H1 (cell line): Measurements from ENCODE around the gene VSTM2B. TPM values are rescaled to one million over a fixed set of nuclear protein-coding genes. Genes with fewer than 3 reads are reported as not detected.

Experiments
- CTCF ChIA-PET: fragments of 300-600 bp; sonication (Branson Sonifier 250); formaldehyde crosslinking; loops from one replicate; lab custom pipeline; 2021; ENCODE audit not compliant: partially characterized antibody; lab: Charles Lee
- POLR2A ChIA-PET: fragments of 300-600 bp; sonication (Branson Sonifier 250); formaldehyde crosslinking; loops from one replicate; lab custom pipeline; 2021; ENCODE audit warnings: inconsistent platforms; ENCODE audit not compliant: partially characterized antibody; lab: Charles Lee
- DNase-seq, 2 experiments: peaks; one replicate each; pipeline versions ENCODE4 v3.0.0 to v3.0.0-alpha.2; 2010 to 2022; ENCODE audit warnings: low spot score in 2 of 2, low read depth in 1 of 2, mixed read lengths in 1 of 2
- FAIRE-seq: peaks from 2 replicates; lab custom pipeline; 2011; peaks lifted over from hg19 to GRCh38; lab: Jason Lieb, UNC
- H2AFZ ChIP-seq: 2 replicates; pipeline ENCODE4 v1.8.1; 2012; ENCODE audit warnings: low read length, inconsistent platforms
- H2AK5ac ChIP-seq: 2 replicates; pipeline ENCODE4 v1.6.1; 2013; ENCODE audit warnings: low read depth, low read length
- H2BK120ac ChIP-seq: replicated peaks from 2 replicates; pipeline ENCODE3; 2013; ENCODE audit warnings: low read depth, low read length, inconsistent platforms
- H2BK12ac ChIP-seq: 2 replicates; pipeline ENCODE4 v1.6.1; 2013; ENCODE audit warnings: low read depth, low read length
- H2BK15ac ChIP-seq: 2 replicates; pipeline ENCODE4 v1.6.1; 2013; ENCODE audit warnings: low read length
- H2BK20ac ChIP-seq: 2 replicates; pipeline ENCODE4 v1.6.1; 2013; ENCODE audit warnings: low read length
- H2BK5ac ChIP-seq: 2 replicates; pipeline ENCODE4 v1.6.1; 2013; ENCODE audit warnings: low read depth, low read length
- H3K14ac ChIP-seq: 2 replicates; pipeline ENCODE4 v1.6.1; 2013; ENCODE audit warnings: inconsistent platforms; ENCODE audit not compliant: insufficient read length
- H3K18ac ChIP-seq: 2 replicates; pipeline ENCODE4 v1.6.1; 2013; ENCODE audit warnings: low read length; ENCODE audit errors: extremely low read depth
- H3K23ac ChIP-seq: 2 replicates; pipeline ENCODE4 v1.6.1; 2013; ENCODE audit warnings: inconsistent platforms; ENCODE audit not compliant: insufficient read length
- H3K23me2 ChIP-seq: 2 replicates; pipeline ENCODE4 v1.6.1; 2013; ENCODE audit warnings: low read depth, low read length
- H3K27ac ChIP-seq: 2 replicates; pipeline ENCODE4 v1.6.1; 2011; ENCODE audit warnings: low read depth, low read length, inconsistent platforms
- H3K27me3 ChIP-seq, 4 experiments: replicated peaks in 1 of 4; 1 replicate in 1 of 4; 2 replicates in 3 of 4; pipeline versions ENCODE4 v1.6.1 to v1.8.1; 2011 to 2013; ENCODE audit warnings: low read length in 3 of 4, mild to moderate bottlenecking in 3 of 4, inconsistent platforms in 2 of 4, mixed read lengths in 2 of 4, moderate library complexity in 1 of 4; ENCODE audit not compliant: control insufficient read depth in 3 of 4, insufficient read depth in 3 of 4; ENCODE audit errors: extremely low read depth in 1 of 4
- H3K36me3 ChIP-seq, 4 experiments: 2 replicates each; pipeline versions ENCODE4 v1.6.1 to v1.8.1; 2011 to 2013; ENCODE audit warnings: mild to moderate bottlenecking in 4 of 4, low read length in 3 of 4, moderate library complexity in 2 of 4, control low read depth in 1 of 4, inconsistent platforms in 1 of 4; ENCODE audit not compliant: insufficient read depth in 4 of 4, control insufficient read depth in 2 of 4
- H3K4ac ChIP-seq: replicated peaks from 2 replicates; pipeline ENCODE3; 2013; ENCODE audit warnings: low read length, low read depth, mixed read lengths, inconsistent platforms; ENCODE audit not compliant: insufficient read length
- H3K4me1 ChIP-seq, 4 experiments: replicated peaks in 1 of 4; 1 replicate in 1 of 4; 2 replicates in 3 of 4; pipeline versions ENCODE4 v1.6.1 to v1.8.1; 2011 to 2013; ENCODE audit warnings: low read length in 3 of 4, inconsistent platforms in 2 of 4, mixed read lengths in 1 of 4; ENCODE audit not compliant: insufficient read depth in 4 of 4, control insufficient read depth in 3 of 4
- H3K4me2 ChIP-seq, 2 experiments: 2 replicates each; pipeline versions ENCODE4 v1.6.1 to v1.8.1; 2011 to 2013; ENCODE audit warnings: low read depth in 2 of 2, low read length in 2 of 2, control low read depth in 1 of 2, inconsistent platforms in 1 of 2, mild to moderate bottlenecking in 1 of 2; ENCODE audit not compliant: insufficient read depth in 1 of 2
- H3K4me3 ChIP-seq, 4 experiments: fragments of 200-600, 300-600 bp in 1 of 4; sonication (generic), shearing (Covaris generic), sonication (Bioruptor Twin) in 1 of 4; 2 replicates each; pipeline versions ENCODE4 v1.5.1 to v1.8.1; 2011 to 2016; ENCODE audit warnings: low read length in 4 of 4, low read depth in 3 of 4, control low read depth in 2 of 4, inconsistent platforms in 2 of 4, mild to moderate bottlenecking in 2 of 4, mixed read lengths in 1 of 4, moderate library complexity in 1 of 4; ENCODE audit not compliant: insufficient read depth in 2 of 4; ENCODE audit errors: extremely low read depth in 1 of 4
- H3K56ac ChIP-seq: replicated peaks from 2 replicates; pipeline ENCODE3; 2013; ENCODE audit warnings: low read depth, mild to moderate bottlenecking, mixed read lengths, low read length, inconsistent platforms; ENCODE audit not compliant: insufficient read length
- H3K79me1 ChIP-seq: 2 replicates; pipeline ENCODE4 v1.6.1; 2013; ENCODE audit warnings: low read depth, low read length, control low read depth
- H3K79me2 ChIP-seq, 2 experiments: 2 replicates each; pipeline versions ENCODE4 v1.6.1 to v1.8.1; 2012 to 2013; ENCODE audit warnings: low read length in 2 of 2, mild to moderate bottlenecking in 2 of 2, inconsistent platforms in 1 of 2; ENCODE audit not compliant: insufficient read depth in 2 of 2, control insufficient read depth in 1 of 2
- H3K9ac ChIP-seq, 4 experiments: replicated peaks in 1 of 4; 1 replicate in 1 of 4; 2 replicates in 3 of 4; pipeline versions ENCODE4 v1.6.1 to v1.8.1; 2011 to 2013; ENCODE audit warnings: low read depth in 3 of 4, low read length in 3 of 4, control low read depth in 2 of 4, mild to moderate bottlenecking in 2 of 4, moderate library complexity in 2 of 4, inconsistent platforms in 1 of 4; ENCODE audit errors: extremely low read depth in 1 of 4
- H3K9me3 ChIP-seq, 2 experiments: 2 replicates each; pipeline versions ENCODE4 v1.6.1 to v1.8.1; 2012 to 2013; ENCODE audit warnings: mild to moderate bottlenecking in 2 of 2, moderate library complexity in 2 of 2, control low read depth in 1 of 2, inconsistent platforms in 1 of 2, low read depth in 1 of 2, low read length in 1 of 2, mixed read lengths in 1 of 2; ENCODE audit not compliant: insufficient read depth in 2 of 2
- H4K20me1 ChIP-seq, 2 experiments: replicated peaks in 1 of 2; 2 replicates each; pipeline versions ENCODE3 to v1.8.1; 2011 to 2013; ENCODE audit warnings: inconsistent platforms in 2 of 2, low read length in 2 of 2, mild to moderate bottlenecking in 1 of 2; ENCODE audit not compliant: insufficient read depth in 2 of 2, control insufficient read depth in 1 of 2
- H4K5ac ChIP-seq: 2 replicates; pipeline ENCODE4 v1.6.1; 2013; ENCODE audit warnings: low read length, low read depth, mixed read lengths, inconsistent platforms; ENCODE audit not compliant: insufficient read length
- H4K8ac ChIP-seq: 2 replicates; pipeline ENCODE4 v1.8.0; 2013; ENCODE audit warnings: mild to moderate bottlenecking, moderate library complexity, low read length, inconsistent platforms; ENCODE audit not compliant: insufficient read depth; ENCODE audit errors: extremely low read depth
- H4K91ac ChIP-seq: replicated peaks from 2 replicates; pipeline ENCODE3; 2013; ENCODE audit warnings: low read length, mixed read lengths, inconsistent platforms; ENCODE audit not compliant: insufficient read length
- ATF3 ChIP-seq: IDR thresholded peaks from 2 replicates; pipeline ENCODE4 v1.6.1; 2011; ENCODE audit warnings: low read depth, mild to moderate bottlenecking, low read length; ENCODE audit not compliant: insufficient read depth
- CEBPB ChIP-seq: IDR thresholded peaks from 2 replicates; pipeline ENCODE4 v1.6.1; 2012; ENCODE audit warnings: low read depth, low read length
- CREB1 ChIP-seq: IDR thresholded peaks from 2 replicates; pipeline ENCODE4 v1.6.1; 2012; ENCODE audit warnings: inconsistent platforms
- HDAC6 ChIP-seq: IDR thresholded peaks from one replicate; pipeline ENCODE4 v1.7.1; 2012; ENCODE audit warnings: low read depth, mild to moderate bottlenecking, inconsistent platforms, low read length, moderate library complexity
- SIRT6 ChIP-seq: IDR thresholded peaks from one replicate; pipeline ENCODE4 v1.7.1; 2012; ENCODE audit warnings: low read length, inconsistent platforms
- SP4 ChIP-seq: IDR thresholded peaks from 2 replicates; pipeline ENCODE4 v1.6.1; 2012; ENCODE audit warnings: low read length, inconsistent platforms
- WGBS, 2 experiments: shearing (Covaris generic) in 1 of 2; methylation state at CpG; one replicate each; pipeline versions ENCODE4 v1.1.6 to v1.1.7; 2013 to 2015; ENCODE audit warnings: low lambda C conversion rate in 2 of 2, mixed read lengths in 2 of 2, inconsistent platforms in 1 of 2, low coverage in 1 of 2, missing lambda C conversion rate in 1 of 2; ENCODE audit not compliant: insufficient replicate concordance in 2 of 2, insufficient coverage in 1 of 2, insufficient read length in 1 of 2; ENCODE audit errors: extremely low coverage in 1 of 2, missing lambda C conversion rate in 1 of 2; 5-methylcytosine and 5-hydroxymethylcytosine counted together
- polyA plus RNA-seq, 7 experiments: library from polyadenylated mRNA; depleted of rRNA in 3 of 7; stranded (reverse) in 5 of 7; unstranded in 2 of 7; fragments of >200 nt in 5 of 7; fragments of 200-250 nt in 2 of 7; gene quantifications; 1 replicate in 5 of 7; 2 replicates in 1 of 7; 4 replicates in 1 of 7; pipeline versions ENCODE4 v1.2.1 to v1.2.3, GENCODE V29; 2011 to 2013; ENCODE audit warnings: missing spikeins in 2 of 7, mixed read lengths in 2 of 7
- total RNA-seq: library from RNA; stranded (reverse); fragmentation: NEBNext Ultra II Directional; extraction: Animal tissue kit (Norgen Biotek cat#: 25700); gene quantifications from 2 replicates; pipeline ENCODE4 v1.2.1, GENCODE V29; 2021
- TF ChIP-seq, protein P1 (sequence below): IDR thresholded peaks from 2 replicates; pipeline ENCODE4 v1.6.1; 2012; ENCODE audit warnings: inconsistent platforms

VSTM2B gene
- total and polyA plus RNA-seq, 2 of the 8 experiments (the other 6 are each of a cell fraction or from before 2014, with no cell fraction given) = 0.82 to 1.5 TPM

DNA sequence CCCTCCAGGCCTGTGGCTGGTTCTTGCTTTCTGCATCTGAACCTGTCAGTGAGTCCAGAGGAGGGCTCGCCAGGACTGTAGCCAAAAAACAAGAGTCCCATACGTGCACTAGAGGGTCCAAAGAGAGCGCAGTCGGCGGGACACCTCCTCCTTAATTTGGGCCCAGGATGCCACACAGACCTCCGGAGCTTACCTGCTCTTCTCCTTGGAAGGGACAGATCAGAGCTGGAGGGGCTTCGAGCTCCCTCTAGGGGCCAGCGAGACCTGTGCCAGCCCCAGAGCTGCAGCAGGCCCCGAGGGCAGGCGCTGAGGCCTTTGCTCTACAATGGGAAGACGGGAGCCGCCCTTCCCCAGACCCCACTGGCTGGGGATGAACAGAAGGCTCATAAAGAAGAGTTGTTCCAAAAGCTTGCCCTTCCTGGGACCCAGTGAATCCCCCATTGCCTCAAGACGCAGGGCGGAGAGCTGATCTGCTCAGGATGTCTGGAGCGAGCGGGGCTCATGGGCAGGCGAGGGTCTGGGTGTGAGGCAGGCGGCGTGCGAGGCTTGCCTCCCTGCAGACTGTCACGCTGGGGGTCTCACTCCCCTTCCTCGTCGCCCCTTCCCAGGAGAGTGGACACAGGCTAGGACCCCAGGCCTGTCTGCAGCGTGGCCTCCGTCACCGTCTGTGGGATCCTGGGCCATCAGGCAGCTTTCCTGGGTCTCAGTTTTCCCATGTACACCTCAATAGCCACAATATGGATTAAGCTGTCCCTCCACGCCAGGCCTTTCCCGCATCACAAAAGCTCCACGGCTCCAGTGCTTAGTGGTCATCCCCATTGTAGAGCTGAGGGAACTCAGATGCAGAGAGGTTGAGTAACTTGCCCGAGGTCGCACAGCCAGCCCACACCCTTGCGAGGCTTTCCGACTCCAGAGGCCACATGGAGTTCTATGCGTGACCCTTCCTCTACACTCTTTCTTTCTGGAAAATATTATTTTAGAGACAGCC is 46.9 kb upstream of the VSTM2B start:
- CTCF ChIA-PET = interaction anchor here (0.5 to 3.8 kb wide), 43 partner anchors 8 to 1474 kb away, joined by 3 to 17 read pairs (median 4); no protein-coding TSS in a partner anchor
- Histone ChIP-seq H3K79me1 (no peaks in the 10 kb centered on the region), H3K9me3 (peaks cover 0 to 8% of the 10 kb centered on the region in 2 experiments; a peak in 2 of 4 replicates), H3K4me1 (peaks cover 0 to 4% (median 3%) of the 10 kb centered on the region in 4 experiments; a peak in 2 of 7 replicates), H2AK5ac (no peak overlapping the region), H3K23me2 (no peaks in the 10 kb centered on the region), H3K23ac (no peak overlapping the region), H3K56ac (no peak overlapping the region), H3K79me2 (no peaks in the 10 kb centered on the region), H3K9ac (no peak overlapping the region), H3K14ac (no peak overlapping the region), H4K91ac (no peak overlapping the region), H2BK20ac (no peak overlapping the region), H2BK120ac (no peak overlapping the region), H3K4me3 (no peak overlapping the region), H4K5ac (no peak overlapping the region), H3K18ac (no peak overlapping the region), H3K4me2 (no peak overlapping the region), H4K8ac (0 out of 2 replicates have a peak overlapping the region, but pooled peaks have one; percentile 36), H3K27me3 (no peaks in the 10 kb centered on the region; a peak in 1 of 7 replicates), H2BK12ac (peak overlapping the region; percentile 50; the same call in 1 of the 2 replicates), H2BK15ac (0 out of 2 replicates have a peak overlapping the region, but pooled peaks have one; percentile 46), H4K20me1 (no peaks in the 10 kb centered on the region), H3K27ac (no peak overlapping the region), H2AFZ (0 out of 2 replicates have a peak overlapping the region, but pooled peaks have one; percentile 15), H2BK5ac (no peak overlapping the region), H3K4ac (no peak overlapping the region), H3K36me3 (no peaks in the 10 kb centered on the region)
- FAIRE-seq = no peak
- peak; percentile 69 to 85 for DNase-seq
- 65% methylated on average over 34 of the region's 34 CpGs; no CpG with 5 or more reads in 1 of the 2 experiments for WGBS, 2 experiments
- POLR2A ChIA-PET = no interaction called here
- TF ChIP-seq SIRT6 = no peak
- no peak for TF ChIP-seq ATF3
- TF ChIP-seq, protein P1, sequence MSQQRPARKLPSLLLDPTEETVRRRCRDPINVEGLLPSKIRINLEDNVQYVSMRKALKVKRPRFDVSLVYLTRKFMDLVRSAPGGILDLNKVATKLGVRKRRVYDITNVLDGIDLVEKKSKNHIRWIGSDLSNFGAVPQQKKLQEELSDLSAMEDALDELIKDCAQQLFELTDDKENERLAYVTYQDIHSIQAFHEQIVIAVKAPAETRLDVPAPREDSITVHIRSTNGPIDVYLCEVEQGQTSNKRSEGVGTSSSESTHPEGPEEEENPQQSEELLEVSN = no peak
- no peak for TF ChIP-seq CEBPB
- TF ChIP-seq CREB1 = no peak
- no peak for TF ChIP-seq HDAC6
- no peak for TF ChIP-seq SP4
